H1 (cell line): ENCODE data around the gene ARF4. TPM values are rescaled to one million over a fixed set of nuclear protein-coding genes. Genes with fewer than 3 reads are reported as not detected.

Experiments
- CTCF ChIA-PET: fragments of 300-600 bp; sonication (Branson Sonifier 250); formaldehyde crosslinking; loops from one replicate; lab custom pipeline; 2021; ENCODE audit not compliant: partially characterized antibody; lab: Charles Lee
- POLR2A ChIA-PET: fragments of 300-600 bp; sonication (Branson Sonifier 250); formaldehyde crosslinking; loops from one replicate; lab custom pipeline; 2021; ENCODE audit warnings: inconsistent platforms; ENCODE audit not compliant: partially characterized antibody; lab: Charles Lee
- DNase-seq, 2 experiments: peaks; one replicate each; pipeline versions ENCODE4 v3.0.0 to v3.0.0-alpha.2; 2010 to 2022; ENCODE audit warnings: low spot score in 2 of 2, low read depth in 1 of 2, mixed read lengths in 1 of 2
- FAIRE-seq: peaks from 2 replicates; lab custom pipeline; 2011; peaks lifted over from hg19 to GRCh38; lab: Jason Lieb, UNC
- H2AFZ ChIP-seq: 2 replicates; pipeline ENCODE4 v1.8.1; 2012; ENCODE audit warnings: low read length, inconsistent platforms
- H2AK5ac ChIP-seq: 2 replicates; pipeline ENCODE4 v1.6.1; 2013; ENCODE audit warnings: low read depth, low read length
- H2BK120ac ChIP-seq: replicated peaks from 2 replicates; pipeline ENCODE3; 2013; ENCODE audit warnings: low read depth, low read length, inconsistent platforms
- H2BK12ac ChIP-seq: 2 replicates; pipeline ENCODE4 v1.6.1; 2013; ENCODE audit warnings: low read depth, low read length
- H2BK15ac ChIP-seq: 2 replicates; pipeline ENCODE4 v1.6.1; 2013; ENCODE audit warnings: low read length
- H2BK20ac ChIP-seq: 2 replicates; pipeline ENCODE4 v1.6.1; 2013; ENCODE audit warnings: low read length
- H2BK5ac ChIP-seq: 2 replicates; pipeline ENCODE4 v1.6.1; 2013; ENCODE audit warnings: low read depth, low read length
- H3K14ac ChIP-seq: 2 replicates; pipeline ENCODE4 v1.6.1; 2013; ENCODE audit warnings: inconsistent platforms; ENCODE audit not compliant: insufficient read length
- H3K18ac ChIP-seq: 2 replicates; pipeline ENCODE4 v1.6.1; 2013; ENCODE audit warnings: low read length; ENCODE audit errors: extremely low read depth
- H3K23ac ChIP-seq: 2 replicates; pipeline ENCODE4 v1.6.1; 2013; ENCODE audit warnings: inconsistent platforms; ENCODE audit not compliant: insufficient read length
- H3K23me2 ChIP-seq: 2 replicates; pipeline ENCODE4 v1.6.1; 2013; ENCODE audit warnings: low read depth, low read length
- H3K27ac ChIP-seq: 2 replicates; pipeline ENCODE4 v1.6.1; 2011; ENCODE audit warnings: low read depth, low read length, inconsistent platforms
- H3K27me3 ChIP-seq, 4 experiments: replicated peaks in 1 of 4; 1 replicate in 1 of 4; 2 replicates in 3 of 4; pipeline versions ENCODE4 v1.6.1 to v1.8.1; 2011 to 2013; ENCODE audit warnings: low read length in 3 of 4, mild to moderate bottlenecking in 3 of 4, inconsistent platforms in 2 of 4, mixed read lengths in 2 of 4, moderate library complexity in 1 of 4; ENCODE audit not compliant: control insufficient read depth in 3 of 4, insufficient read depth in 3 of 4; ENCODE audit errors: extremely low read depth in 1 of 4
- H3K36me3 ChIP-seq, 4 experiments: 2 replicates each; pipeline versions ENCODE4 v1.6.1 to v1.8.1; 2011 to 2013; ENCODE audit warnings: mild to moderate bottlenecking in 4 of 4, low read length in 3 of 4, moderate library complexity in 2 of 4, control low read depth in 1 of 4, inconsistent platforms in 1 of 4; ENCODE audit not compliant: insufficient read depth in 4 of 4, control insufficient read depth in 2 of 4
- H3K4ac ChIP-seq: replicated peaks from 2 replicates; pipeline ENCODE3; 2013; ENCODE audit warnings: low read length, low read depth, mixed read lengths, inconsistent platforms; ENCODE audit not compliant: insufficient read length
- H3K4me1 ChIP-seq, 4 experiments: replicated peaks in 1 of 4; 1 replicate in 1 of 4; 2 replicates in 3 of 4; pipeline versions ENCODE4 v1.6.1 to v1.8.1; 2011 to 2013; ENCODE audit warnings: low read length in 3 of 4, inconsistent platforms in 2 of 4, mixed read lengths in 1 of 4; ENCODE audit not compliant: insufficient read depth in 4 of 4, control insufficient read depth in 3 of 4
- H3K4me2 ChIP-seq, 2 experiments: 2 replicates each; pipeline versions ENCODE4 v1.6.1 to v1.8.1; 2011 to 2013; ENCODE audit warnings: low read depth in 2 of 2, low read length in 2 of 2, control low read depth in 1 of 2, inconsistent platforms in 1 of 2, mild to moderate bottlenecking in 1 of 2; ENCODE audit not compliant: insufficient read depth in 1 of 2
- H3K4me3 ChIP-seq, 4 experiments: fragments of 200-600, 300-600 bp in 1 of 4; sonication (generic), shearing (Covaris generic), sonication (Bioruptor Twin) in 1 of 4; 2 replicates each; pipeline versions ENCODE4 v1.5.1 to v1.8.1; 2011 to 2016; ENCODE audit warnings: low read length in 4 of 4, low read depth in 3 of 4, control low read depth in 2 of 4, inconsistent platforms in 2 of 4, mild to moderate bottlenecking in 2 of 4, mixed read lengths in 1 of 4, moderate library complexity in 1 of 4; ENCODE audit not compliant: insufficient read depth in 2 of 4; ENCODE audit errors: extremely low read depth in 1 of 4
- H3K56ac ChIP-seq: replicated peaks from 2 replicates; pipeline ENCODE3; 2013; ENCODE audit warnings: low read depth, mild to moderate bottlenecking, mixed read lengths, low read length, inconsistent platforms; ENCODE audit not compliant: insufficient read length
- H3K79me1 ChIP-seq: 2 replicates; pipeline ENCODE4 v1.6.1; 2013; ENCODE audit warnings: low read depth, low read length, control low read depth
- H3K79me2 ChIP-seq, 2 experiments: 2 replicates each; pipeline versions ENCODE4 v1.6.1 to v1.8.1; 2012 to 2013; ENCODE audit warnings: low read length in 2 of 2, mild to moderate bottlenecking in 2 of 2, inconsistent platforms in 1 of 2; ENCODE audit not compliant: insufficient read depth in 2 of 2, control insufficient read depth in 1 of 2
- H3K9ac ChIP-seq, 4 experiments: replicated peaks in 1 of 4; 1 replicate in 1 of 4; 2 replicates in 3 of 4; pipeline versions ENCODE4 v1.6.1 to v1.8.1; 2011 to 2013; ENCODE audit warnings: low read depth in 3 of 4, low read length in 3 of 4, control low read depth in 2 of 4, mild to moderate bottlenecking in 2 of 4, moderate library complexity in 2 of 4, inconsistent platforms in 1 of 4; ENCODE audit errors: extremely low read depth in 1 of 4
- H3K9me3 ChIP-seq, 2 experiments: 2 replicates each; pipeline versions ENCODE4 v1.6.1 to v1.8.1; 2012 to 2013; ENCODE audit warnings: mild to moderate bottlenecking in 2 of 2, moderate library complexity in 2 of 2, control low read depth in 1 of 2, inconsistent platforms in 1 of 2, low read depth in 1 of 2, low read length in 1 of 2, mixed read lengths in 1 of 2; ENCODE audit not compliant: insufficient read depth in 2 of 2
- H4K20me1 ChIP-seq, 2 experiments: replicated peaks in 1 of 2; 2 replicates each; pipeline versions ENCODE3 to v1.8.1; 2011 to 2013; ENCODE audit warnings: inconsistent platforms in 2 of 2, low read length in 2 of 2, mild to moderate bottlenecking in 1 of 2; ENCODE audit not compliant: insufficient read depth in 2 of 2, control insufficient read depth in 1 of 2
- H4K5ac ChIP-seq: 2 replicates; pipeline ENCODE4 v1.6.1; 2013; ENCODE audit warnings: low read length, low read depth, mixed read lengths, inconsistent platforms; ENCODE audit not compliant: insufficient read length
- H4K8ac ChIP-seq: 2 replicates; pipeline ENCODE4 v1.8.0; 2013; ENCODE audit warnings: mild to moderate bottlenecking, moderate library complexity, low read length, inconsistent platforms; ENCODE audit not compliant: insufficient read depth; ENCODE audit errors: extremely low read depth
- H4K91ac ChIP-seq: replicated peaks from 2 replicates; pipeline ENCODE3; 2013; ENCODE audit warnings: low read length, mixed read lengths, inconsistent platforms; ENCODE audit not compliant: insufficient read length
- FOSL1 ChIP-seq: IDR thresholded peaks from 2 replicates; pipeline ENCODE4 v1.6.1; 2011; ENCODE audit warnings: mild to moderate bottlenecking, low read depth, low read length, moderate library complexity; ENCODE audit not compliant: insufficient read depth
- NANOG ChIP-seq: IDR thresholded peaks from 2 replicates; pipeline ENCODE4 v1.6.1; 2011; ENCODE audit warnings: low read length, low read depth, mild to moderate bottlenecking, inconsistent platforms; ENCODE audit not compliant: insufficient read depth, poor library complexity, severe bottlenecking
- WGBS, 2 experiments: shearing (Covaris generic) in 1 of 2; methylation state at CpG; one replicate each; pipeline versions ENCODE4 v1.1.6 to v1.1.7; 2013 to 2015; ENCODE audit warnings: low lambda C conversion rate in 2 of 2, mixed read lengths in 2 of 2, inconsistent platforms in 1 of 2, low coverage in 1 of 2, missing lambda C conversion rate in 1 of 2; ENCODE audit not compliant: insufficient replicate concordance in 2 of 2, insufficient coverage in 1 of 2, insufficient read length in 1 of 2; ENCODE audit errors: extremely low coverage in 1 of 2, missing lambda C conversion rate in 1 of 2; 5-methylcytosine and 5-hydroxymethylcytosine counted together
- polyA plus RNA-seq, 7 experiments: library from polyadenylated mRNA; depleted of rRNA in 3 of 7; stranded (reverse) in 5 of 7; unstranded in 2 of 7; fragments of >200 nt in 5 of 7; fragments of 200-250 nt in 2 of 7; gene quantifications; 1 replicate in 5 of 7; 2 replicates in 1 of 7; 4 replicates in 1 of 7; pipeline versions ENCODE4 v1.2.1 to v1.2.3, GENCODE V29; 2011 to 2013; ENCODE audit warnings: missing spikeins in 2 of 7, mixed read lengths in 2 of 7
- total RNA-seq: library from RNA; stranded (reverse); fragmentation: NEBNext Ultra II Directional; extraction: Animal tissue kit (Norgen Biotek cat#: 25700); gene quantifications from 2 replicates; pipeline ENCODE4 v1.2.1, GENCODE V29; 2021

ARF4 gene
- total and polyA plus RNA-seq, 2 of the 8 experiments (the other 6 are each of a cell fraction or from before 2014, with no cell fraction given), result 138 to 165 TPM

GRCh38 chr3:57587905-57588304 is 9.2 kb downstream of the ARF4 start:
- Histone ChIP-seq H3K4ac (no peak overlapping the region), H3K18ac (no peak overlapping the region), H4K5ac (no peak overlapping the region), H3K23ac (no peak overlapping the region), H3K56ac (no peak overlapping the region), H3K23me2 (no peaks in the 10 kb centered on the region), H4K91ac (no peak overlapping the region), H3K4me1 (no peaks in the 10 kb centered on the region), H3K4me2 (no peak overlapping the region), H2BK5ac (no peak overlapping the region), H3K14ac (no peak overlapping the region), H3K9me3 (no peaks in the 10 kb centered on the region), H3K27me3 (no peaks in the 10 kb centered on the region), H2BK15ac (no peak overlapping the region), H3K79me1 (no peaks in the 10 kb centered on the region), H4K8ac (no peak overlapping the region)
- FAIRE-seq, result no peak
- 93% methylated on average over 2 of the region's 2 CpGs; no CpG with 5 or more reads in 1 of the 2 experiments for WGBS, 2 experiments
- no peak for DNase-seq
- CTCF ChIA-PET, result interaction anchor here (1.2 to 1.5 kb wide), 2 partner anchors 42 to 417 kb away, joined by 3 to 4 read pairs; no protein-coding TSS in a partner anchor
- TF ChIP-seq NANOG (no peak), FOSL1 (no peak)
- TF ChIP-seq, all 59 proteins: peak for 0
- H2BK12ac ChIP-seq, result no peak overlapping the region
- peaks cover 4 to 10% of the 10 kb centered on the region in 2 experiments for H4K20me1 ChIP-seq
- H2BK20ac ChIP-seq, result no peak overlapping the region
- no peak overlapping the region for H3K4me3 ChIP-seq
- no peak overlapping the region for H2AFZ ChIP-seq
- peaks cover 0 to 8% (median 0%) of the 10 kb centered on the region in 4 experiments; a peak in 2 of 8 replicates for H3K36me3 ChIP-seq
- H2BK120ac ChIP-seq, result no peak overlapping the region
- POLR2A ChIA-PET, result interaction anchor here (3.6 to 5.7 kb wide), 2 partner anchors 8 to 9 kb away, joined by 15 to 43 read pairs; partner anchors contain the start of gene ARF4
- H2AK5ac ChIP-seq, result no peak overlapping the region
- H3K79me2 ChIP-seq, result peaks cover 27 to 95% of the 10 kb centered on the region in 2 experiments
- no peak overlapping the region for H3K27ac ChIP-seq
- H3K9ac ChIP-seq, result no peak overlapping the region
